ENCODE measurements around the gene SREBF2.

The SREBF2 gene

DNA sequence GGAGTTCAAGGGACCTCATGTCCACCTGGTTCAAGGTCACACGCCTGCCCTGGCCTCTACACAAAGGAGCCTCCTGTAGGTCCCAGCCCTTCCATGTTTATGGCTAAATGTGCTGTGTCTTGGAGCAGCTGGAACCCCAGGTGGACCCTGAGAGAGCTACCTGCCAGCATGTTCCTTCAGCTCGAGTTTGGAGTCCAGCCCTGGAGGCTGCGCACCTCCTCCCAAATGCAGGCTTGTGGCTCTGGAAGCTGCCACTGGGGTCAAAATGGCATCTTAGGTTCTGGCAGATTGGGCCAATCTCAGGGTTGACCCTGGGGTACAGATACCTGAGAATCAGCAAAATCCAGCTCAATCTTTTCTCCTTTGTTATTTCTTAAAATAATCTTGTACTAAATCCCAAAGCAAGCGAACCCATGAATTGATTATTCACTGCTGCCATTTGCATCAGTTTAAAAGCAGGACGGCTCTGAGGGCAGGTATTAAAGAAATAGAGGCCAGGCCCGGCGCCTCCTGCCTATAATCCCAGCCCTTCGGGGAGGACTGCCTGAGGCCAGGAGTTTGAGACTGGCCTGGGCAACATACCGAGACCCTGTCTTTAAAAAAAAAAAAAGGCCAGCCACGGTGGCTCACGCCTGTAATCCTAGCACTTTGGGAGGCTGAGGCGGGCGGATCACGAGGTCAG lies 90.8 kb downstream of the SREBF2 start:
- DNase-seq: no peak

DNA sequence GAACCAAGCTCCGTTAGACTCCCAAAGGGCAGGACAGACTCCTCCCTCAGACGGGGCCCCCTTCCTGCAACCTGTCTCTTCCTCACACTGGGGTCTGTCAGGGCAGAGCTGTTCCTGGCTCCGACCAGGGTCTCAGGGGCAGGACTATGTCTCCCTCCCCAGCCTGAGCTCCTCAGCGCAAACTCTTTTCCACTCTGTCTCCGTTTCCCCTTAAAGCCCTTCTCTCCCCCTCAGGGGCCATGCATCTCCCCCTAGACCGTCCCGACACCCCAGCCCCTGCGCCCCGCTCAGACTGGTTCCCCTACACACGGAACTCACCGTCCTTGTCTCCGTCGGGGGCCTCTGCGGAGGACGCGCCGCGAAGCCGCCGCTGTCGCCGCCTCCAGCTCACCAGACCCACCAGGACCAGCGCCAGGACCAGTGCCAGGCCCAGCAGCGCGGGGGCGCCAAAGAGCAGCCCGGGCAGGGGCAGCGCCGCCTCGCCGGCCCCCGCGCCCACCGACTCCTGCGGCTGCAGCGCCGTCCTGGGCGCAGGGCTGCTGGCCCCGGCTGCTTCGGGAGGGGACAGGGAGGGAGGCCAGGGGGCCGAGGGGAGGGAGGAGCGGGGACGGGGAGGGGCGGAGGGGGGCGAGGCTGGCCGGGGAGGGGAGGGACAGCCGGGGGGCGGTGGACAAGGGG lies 93.0 kb downstream of the SREBF2 start:
- peak; percentile 51 to 72 for DNase-seq

DNA sequence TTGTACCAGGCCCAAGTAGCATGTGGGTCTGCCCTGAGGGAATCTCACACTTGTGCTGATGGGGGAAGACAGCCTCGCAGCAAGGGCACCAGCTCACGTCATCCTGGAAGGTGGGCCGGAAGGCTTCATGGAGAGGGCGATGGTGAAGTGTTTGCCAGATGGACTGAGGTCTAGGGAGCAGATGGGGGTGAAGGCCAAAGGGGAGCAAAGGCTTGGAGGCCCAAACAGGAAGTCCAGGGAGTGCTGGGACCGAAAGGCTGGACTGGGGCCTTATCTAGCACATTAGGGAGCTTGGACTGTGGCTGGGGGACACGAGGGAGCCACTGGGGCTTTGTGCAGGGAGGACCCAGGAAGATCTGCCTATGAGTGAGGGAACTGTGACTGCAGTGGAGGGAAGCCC lies 94.9 kb downstream of the SREBF2 start:
- no peak for DNase-seq

GRCh38 chr22:41928593-41929417 lies 95.9 kb downstream of the SREBF2 start:
- no peak for DNase-seq

DNA sequence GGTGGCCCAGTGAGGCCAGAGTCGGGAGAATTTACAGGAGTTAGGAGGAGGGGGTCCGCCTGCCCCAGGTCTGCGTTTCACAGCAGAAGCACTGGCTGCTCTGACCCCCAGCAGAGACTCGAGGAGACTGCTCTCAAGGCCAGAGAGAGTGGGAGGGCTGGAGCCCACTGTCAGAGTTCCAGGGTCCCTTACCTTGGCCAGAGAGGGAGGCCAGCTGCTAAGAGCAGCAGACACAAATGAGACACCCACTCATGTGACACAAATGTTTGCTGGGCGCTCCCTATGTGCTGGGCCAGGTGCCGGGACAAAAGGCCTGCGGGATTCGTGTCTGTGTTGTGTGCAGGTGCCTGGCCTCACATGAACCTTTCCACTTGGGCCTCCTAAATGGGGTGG lies 96.5 kb downstream of the SREBF2 start:
- DNase-seq: no peak

DNA sequence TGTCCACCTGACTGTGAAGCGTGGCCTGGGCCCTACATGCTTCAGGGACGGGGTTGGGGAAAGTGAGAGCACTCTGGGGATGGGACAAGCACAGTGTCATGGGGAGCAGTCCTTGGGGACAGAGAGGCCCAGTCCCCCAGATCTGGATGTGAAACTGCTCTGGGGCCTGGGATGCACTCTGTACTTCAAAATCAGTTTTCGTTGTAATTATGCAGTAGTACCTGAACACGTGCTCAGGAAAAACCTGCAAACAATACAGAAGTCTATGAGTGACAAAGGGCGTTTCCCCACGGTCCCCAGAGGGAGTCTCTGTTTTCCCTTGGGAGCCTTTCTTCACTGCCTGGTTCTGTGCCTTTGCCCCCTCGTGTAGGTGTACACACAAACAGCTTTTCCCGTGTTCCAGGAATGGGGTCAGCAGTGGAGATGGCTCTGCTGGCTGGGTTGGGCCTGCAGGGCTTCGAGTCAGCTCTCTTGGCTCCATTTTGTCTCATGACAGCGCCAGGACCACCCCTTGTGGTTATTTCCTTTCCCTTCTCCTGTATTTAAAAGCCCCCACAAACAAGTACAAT lies 98.9 kb downstream of the SREBF2 start:
- no peak for DNase-seq

GRCh38 chr22:41932353-41932752 lies 99.4 kb downstream of the SREBF2 start:
- no peak for DNase-seq

- no peak for DNase-seq
Measured at GRCh38 chr22:41933411-41934177, 100.7 kb downstream of the SREBF2 start.

GRCh38 chr22:41934284-41935014 lies 101.5 kb downstream of the SREBF2 start:
- no peak for DNase-seq

GRCh38 chr22:41935015-41935351 lies 102.1 kb downstream of the SREBF2 start:
- DNase-seq: no peak

DNA sequence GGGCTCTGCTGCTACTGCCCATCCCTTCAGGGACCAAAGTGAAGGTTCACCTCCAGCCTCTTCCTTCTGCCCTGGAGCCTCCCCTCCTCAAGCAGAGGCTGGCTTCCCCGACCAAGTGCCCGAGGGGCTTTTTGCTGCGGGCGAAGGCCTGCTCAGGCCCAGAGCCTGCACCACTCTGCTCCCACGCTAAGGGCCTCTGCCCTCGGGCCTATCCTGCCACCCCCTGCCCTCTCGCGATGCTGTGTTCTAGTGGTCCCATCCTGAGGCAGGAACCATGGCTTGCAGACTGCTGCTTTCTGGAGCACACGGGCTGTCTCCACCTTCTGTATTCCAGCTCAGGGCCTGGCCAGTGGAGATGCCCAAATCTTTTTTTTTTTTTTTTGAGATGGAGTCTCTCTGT lies 102.6 kb downstream of the SREBF2 start:
- DNase-seq: no peak

DNA sequence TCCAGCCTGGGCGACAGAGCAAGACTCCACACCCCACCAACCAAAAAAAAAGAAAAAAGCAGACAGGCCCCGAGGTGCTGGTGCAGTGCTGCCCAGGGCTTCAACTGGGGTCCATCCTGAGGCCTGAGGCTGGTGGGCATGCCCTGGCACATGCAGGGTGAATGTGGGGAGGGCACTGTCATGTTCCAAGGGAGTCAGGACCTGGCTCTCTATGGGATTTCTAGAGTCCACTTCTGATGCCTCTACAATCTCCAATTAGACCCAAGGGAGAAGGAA lies 103.9 kb downstream of the SREBF2 start:
- no peak for DNase-seq

DNA sequence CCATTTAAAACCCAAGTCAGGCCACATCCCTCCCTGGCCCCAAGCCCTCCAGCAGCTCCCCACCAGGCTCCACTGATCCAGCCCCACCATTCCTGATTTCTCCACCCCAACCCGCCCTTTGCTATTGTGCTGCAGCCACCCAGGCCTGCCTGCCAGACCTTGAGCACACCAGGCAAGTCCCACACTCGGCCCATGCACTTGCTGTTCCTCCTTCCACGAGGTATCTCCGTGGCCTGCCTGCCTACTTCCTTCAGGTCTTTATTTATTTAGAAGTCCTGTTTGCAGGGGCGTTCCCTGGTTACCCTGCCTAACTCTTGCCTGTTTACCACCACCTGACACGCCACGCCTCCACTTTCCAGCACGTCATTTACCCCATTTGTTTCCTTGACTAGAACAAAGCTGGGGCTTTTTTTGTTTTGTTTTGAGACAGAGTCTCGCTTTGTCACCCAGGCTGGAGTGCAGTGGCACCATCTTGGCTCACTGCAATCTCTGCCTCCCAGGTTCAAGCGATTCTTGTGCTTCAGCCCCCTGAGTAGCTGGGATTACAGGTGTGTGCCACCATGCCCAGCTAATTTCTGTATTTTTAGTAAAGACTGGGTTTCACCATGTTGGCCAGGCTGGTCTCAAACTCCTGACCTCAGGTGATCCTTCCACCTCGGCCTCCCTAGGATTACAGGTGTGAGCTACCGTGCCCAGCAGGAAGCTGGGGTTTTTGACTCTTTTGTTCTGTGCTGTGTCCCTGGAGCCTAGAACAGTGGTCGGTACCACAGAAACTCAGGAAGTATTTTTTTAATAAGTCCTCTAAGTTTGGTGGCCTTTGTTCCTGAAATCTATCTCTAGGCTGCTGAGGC lies 107.3 kb downstream of the SREBF2 start:
- DNase-seq: no peak

- DNase-seq: peak; percentile 37 to 38
Measured at GRCh38 chr22:41940832-41941765, 108.2 kb downstream of the SREBF2 start.

GRCh38 chr22:41943661-41944209 lies 110.8 kb downstream of the SREBF2 start:
- DNase-seq: no peak

DNA sequence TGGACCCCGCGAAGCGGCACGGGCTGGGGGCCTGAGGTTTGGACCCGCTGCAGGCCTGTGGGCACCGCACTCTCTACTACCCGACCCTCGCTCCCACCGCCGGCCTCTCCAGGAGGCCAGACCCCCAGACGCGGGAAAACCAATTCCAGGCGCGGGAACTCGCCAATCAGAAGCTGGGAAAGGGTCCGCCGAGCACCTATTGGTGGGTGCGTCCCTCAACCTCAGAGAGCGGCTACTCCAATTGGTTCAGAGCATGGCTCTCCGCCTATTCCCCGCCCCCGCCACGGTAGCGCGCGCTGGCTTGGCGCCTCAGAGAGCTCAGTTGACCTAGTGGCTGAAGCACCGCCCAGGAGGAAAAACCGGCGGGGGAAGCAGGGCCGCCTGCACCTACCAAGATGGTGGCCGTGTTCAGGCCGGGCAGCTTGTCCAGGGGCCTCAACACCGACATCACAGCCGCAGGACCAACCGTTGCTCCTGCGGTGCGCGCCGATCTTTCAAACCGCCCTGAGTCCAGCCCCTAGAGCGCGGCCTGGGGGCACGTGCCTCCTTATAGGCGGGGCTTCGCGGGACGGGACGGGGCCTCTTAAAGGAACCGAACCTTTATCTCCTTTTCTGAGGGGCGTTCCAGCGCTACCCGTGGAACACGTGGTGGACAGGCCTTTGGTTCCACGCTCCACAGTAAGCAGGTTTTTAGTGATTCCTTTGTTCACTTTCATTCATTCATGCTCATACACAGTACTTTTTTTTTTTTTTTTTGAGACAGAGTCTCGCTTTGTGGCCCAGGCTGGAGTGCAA lies 113.9 kb downstream of the SREBF2 start, which contains the start of gene CENPM:
Gene CENPM (minus strand): TSS at position 524 of the 795 bp plus-strand sequence. CDS start 76 bp downstream, at position 448.
- peak; percentile 94 for DNase-seq

DNA sequence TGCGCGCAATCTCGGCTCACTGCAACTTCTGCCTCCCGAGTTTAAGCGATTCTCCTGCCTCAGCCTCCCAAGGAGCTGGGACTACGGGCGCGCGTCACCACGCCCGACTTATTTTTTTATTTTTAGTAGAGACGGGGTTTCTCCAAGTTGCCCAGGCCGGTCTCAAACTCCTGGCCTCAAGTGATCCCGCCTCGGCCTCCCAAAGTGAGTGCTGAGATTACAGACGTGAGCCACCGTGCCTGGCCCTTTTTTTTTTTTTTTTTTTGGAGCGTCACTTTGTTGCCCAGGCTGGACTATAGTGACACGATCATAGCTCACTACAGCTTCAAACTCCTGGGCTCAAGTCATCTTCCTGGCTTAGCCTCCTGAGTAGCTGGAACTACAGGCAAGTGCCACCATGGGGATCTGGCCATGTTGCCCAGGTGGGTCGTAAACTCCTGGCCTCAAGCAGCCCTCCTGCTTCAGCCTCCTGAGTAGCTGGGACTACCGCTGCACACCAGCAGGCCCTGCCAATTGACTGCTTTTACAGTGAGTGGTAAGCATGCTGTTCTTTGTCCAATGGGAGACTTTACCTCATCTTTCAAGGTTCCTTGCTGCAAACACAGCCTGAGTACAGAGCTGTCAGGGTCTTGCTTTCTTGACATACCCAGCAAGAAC lies 114.6 kb downstream of the SREBF2 start:
- no peak for DNase-seq

GRCh38 chr22:41948142-41948541 lies 115.2 kb downstream of the SREBF2 start:
- no peak for DNase-seq

Measured in NCI-H1930 (cell line).